SW480 (cell line): ENCODE measurements around the gene VTI1A.

Experiments used
- DNase-seq: peaks from one replicate; pipeline ENCODE4 v3.0.0-alpha.2; 2016; ENCODE audit warnings: low spot score

The VTI1A gene

DNA sequence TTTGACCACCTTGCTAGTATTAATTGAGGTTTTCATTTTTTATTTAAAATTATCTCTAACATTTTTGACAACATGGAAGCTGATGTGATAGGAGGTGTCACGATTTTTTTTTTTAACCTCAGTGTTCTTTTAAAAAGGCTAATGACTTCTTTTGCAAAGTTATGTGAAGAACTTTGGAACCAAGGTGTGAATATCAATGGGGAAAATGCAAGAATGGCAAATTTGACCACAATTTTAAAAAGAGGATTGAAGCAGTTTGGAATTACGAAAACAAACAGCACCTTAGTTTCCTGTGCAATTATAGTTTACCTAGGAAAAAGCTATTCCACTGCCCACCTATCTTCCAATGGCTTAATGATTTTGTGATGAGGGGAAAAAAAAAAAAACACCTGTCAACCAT is 232.4 kb downstream of the VTI1A start:
- no peak for DNase-seq

DNA sequence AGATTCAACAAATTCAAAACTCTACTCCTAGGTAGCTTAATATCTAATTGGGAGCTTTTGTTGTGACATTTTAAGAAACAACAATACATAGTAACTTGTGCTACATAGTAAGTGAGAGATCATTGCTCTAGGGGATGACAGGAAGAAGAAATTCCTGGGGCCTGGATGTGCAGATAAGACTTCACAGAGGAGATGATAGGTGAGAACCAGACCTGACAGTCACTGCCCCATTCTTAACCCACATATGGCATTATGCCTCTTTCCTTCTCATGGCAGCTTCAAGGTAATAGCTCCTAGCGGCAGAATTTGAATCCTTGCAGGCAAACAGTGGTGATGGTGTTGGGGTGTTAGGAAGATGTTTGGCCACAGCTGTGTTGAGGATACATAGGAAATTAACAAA is 233.6 kb downstream of the VTI1A start:
- no peak for DNase-seq

DNA sequence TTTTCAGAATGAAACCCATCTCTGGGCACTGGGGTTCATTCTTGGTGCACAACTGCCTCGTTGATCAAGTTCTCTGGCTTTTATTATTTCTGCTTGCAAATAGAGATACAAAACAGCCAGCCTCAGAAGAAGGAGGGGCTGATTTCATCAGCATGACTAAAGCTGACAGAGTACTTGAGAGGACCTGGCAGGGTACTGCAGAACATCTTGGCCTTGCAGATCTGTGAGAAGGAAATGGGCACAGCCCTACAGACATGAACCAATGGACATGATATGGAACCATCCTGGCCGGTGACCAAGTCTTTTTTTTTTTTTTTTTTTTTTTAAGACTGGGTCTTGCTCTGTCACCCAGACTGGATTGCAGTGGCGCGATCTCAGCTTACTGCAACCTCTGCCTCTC is 240.6 kb downstream of the VTI1A start:
- DNase-seq, result no peak

DNA sequence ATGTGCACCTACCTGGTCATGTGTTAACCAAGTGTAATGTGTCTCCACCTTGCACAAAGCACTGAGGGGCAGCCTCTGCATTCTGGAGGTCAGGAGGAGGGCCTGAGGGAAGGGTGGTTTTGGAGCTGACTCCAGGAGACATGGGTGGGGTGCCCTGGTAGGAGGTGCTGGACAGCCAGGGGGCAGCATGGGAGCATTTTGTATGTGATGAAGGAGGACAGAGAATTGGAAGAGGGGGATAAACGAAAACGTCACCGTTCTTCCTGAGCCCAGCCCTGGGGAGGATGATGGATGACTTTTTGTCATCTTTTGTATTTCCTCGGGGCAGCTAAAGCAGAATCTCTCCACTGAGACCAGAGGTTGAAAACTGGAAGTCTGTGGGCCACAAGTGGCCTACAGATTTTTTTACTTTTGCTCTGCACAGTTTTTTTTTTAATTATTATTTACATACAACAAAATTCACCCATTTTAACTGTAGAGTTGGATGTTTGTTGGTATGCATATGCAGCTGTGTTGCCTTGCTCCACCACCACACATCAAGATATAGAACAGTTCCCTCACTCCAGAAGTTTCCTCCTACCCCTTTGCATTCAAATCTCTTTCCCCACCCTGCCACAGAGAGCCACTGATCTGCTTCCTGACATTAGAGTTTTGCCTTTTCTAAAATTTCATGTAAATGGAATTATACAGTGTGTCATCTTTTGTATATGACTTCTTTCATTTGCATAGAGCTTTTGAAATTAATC is 242.5 kb downstream of the VTI1A start:
- DNase-seq, result no peak

DNA sequence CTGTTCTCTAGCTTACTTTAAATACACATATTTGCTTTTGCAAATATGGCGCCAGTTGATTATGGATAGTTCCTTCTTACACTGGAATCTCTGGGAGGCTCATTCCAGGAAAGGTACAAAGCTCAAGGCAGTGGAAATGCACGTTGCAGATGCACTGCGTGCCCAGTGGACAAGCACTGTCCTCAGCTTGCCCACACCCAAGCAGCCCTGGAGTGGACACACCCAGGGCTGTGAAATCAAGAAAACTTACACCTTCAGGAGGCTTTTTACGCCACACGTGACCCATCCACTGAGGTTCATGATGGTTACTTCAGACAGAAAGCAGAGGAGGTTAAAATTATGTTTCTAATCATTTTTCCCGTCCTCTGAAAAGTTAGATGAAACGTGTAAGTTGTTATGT is 248.5 kb downstream of the VTI1A start:
- DNase-seq, result no peak

DNA sequence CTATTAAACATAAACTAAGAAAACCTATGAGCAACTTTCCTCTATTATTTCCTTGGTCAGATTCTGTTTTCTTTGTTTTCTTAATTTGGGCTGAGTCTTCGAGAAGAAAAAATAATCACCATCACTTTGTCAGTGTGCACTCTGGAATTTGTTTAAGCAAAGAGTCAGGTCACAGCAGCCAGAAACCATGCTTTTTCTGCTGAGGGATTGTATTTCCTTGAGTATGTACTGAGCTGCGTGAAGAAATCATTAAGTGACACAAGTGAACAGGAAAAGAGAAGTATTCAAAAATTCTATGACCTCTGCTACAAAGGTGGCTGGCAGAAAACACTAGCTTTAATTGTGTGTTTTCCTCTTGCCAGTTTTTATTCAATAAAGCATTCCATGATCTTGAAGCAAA is 249.6 kb downstream of the VTI1A start:
- DNase-seq, result no peak

DNA sequence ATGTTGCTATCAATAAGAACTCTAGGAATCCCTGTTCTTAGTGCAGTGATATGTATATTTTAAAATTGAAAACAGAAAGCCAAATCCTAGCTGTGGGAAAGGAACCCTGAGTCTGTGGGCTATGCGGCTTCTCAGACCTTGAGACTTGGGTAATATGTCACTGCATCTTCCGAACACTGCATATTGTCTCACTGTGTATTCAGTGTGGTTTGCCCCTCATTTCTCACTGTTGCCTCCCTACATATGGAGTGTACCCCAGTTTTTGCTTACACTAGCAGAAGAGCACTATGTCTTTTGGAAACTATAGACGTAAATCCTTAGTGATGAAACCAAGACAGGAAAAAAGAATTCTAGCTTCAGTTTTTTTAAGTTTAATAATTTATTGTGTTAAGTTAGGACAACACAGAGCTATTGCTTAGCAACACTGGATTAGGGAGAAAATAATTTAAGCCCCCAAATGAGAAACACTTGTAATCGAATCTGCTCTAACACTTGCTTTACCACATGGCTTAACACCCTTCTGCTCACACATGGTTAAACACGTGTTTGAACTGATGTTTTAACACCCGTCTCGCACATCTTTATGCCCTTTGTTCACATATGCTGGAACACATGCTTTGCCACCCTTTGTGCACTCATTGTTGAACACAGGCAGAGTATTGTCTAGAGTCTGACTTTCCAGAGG is 251.3 kb downstream of the VTI1A start:
- DNase-seq, result no peak

DNA sequence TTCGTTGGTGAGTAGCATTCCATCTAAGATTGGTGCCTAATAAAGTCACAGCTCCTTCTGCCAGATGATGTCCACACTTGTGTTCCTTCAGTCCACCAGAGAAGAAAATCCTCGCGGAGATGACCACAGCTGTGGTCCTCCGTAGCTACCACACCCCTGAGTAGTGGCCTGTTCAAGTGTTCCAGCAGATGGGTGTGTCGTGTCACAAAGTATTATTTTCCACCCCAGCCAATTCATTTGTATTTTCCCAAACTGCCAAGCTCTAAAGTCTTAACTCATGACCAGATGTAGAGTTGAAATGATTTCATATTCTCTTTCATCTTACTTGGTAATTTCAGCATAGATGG is 251.8 kb downstream of the VTI1A start:
- no peak for DNase-seq

DNA sequence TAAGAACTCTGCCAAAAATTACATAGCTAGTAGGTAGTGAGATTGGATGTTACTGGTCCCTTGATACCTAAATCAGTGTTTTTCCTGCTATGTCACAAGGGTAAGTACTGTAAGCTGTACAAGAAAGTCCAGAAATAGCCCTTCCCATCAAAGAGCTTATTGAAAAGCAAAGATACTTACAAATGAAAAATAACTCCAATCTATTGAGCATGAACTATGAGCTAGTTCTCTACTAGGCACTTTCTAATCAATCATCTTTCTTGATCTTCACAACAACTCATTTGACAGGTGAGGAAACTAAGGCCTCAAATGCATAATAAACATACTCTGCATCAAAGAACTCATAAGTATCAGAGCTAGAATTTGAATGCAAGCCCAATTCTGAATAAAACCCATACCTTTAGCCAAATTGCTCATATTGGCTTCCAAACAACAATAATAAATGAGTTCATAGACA is 253.2 kb downstream of the VTI1A start:
- DNase-seq, result no peak

DNA sequence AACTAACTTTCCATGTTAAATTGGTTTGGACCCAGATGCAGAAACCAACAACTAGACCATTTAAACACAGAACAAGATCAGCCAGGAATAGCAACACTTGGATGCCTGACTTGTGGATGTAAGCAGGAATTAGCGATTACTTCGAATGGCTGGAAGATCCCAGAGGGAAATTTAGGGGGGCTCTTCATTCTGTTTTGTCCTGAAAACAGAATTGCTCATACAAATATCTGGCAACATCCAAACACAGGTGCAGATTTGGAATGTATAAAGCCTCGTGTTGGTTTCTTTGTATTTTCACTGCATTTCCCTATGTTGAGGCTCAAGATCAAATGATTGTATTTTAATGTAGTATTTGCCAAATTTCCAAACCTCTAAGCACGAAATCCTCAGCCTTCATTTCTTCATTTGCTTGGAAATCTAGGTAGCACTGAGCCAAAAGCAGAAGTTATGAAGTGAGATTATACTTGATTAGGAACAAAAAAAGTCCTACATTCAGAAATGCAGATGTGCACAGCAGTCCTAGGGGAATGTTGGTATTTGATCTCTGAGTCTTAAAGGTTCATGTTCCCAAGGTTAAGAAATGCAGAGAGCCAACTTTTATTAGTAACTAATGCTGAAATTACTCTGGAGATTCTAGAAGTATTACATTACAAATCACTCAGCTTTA is 254.3 kb downstream of the VTI1A start:
- DNase-seq, result no peak

DNA sequence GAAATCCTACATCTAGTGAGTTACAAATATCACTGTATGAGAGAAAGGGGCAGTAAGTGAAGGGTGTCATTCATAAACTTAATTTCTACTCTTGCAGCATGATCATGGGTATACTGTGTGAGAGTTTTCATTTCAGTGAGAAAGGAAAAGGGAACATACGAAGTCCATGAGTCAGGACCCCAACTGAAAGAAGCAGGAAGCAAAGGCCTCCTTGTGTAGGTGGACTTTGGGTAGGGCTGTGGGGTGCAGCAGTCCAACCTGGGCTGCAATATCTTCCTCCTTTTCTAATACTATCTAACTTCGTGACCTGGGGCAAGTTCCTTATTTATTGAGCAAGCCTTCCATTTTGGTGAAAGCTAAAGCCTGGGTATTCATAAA is 254.9 kb downstream of the VTI1A start:
- no peak for DNase-seq

DNA sequence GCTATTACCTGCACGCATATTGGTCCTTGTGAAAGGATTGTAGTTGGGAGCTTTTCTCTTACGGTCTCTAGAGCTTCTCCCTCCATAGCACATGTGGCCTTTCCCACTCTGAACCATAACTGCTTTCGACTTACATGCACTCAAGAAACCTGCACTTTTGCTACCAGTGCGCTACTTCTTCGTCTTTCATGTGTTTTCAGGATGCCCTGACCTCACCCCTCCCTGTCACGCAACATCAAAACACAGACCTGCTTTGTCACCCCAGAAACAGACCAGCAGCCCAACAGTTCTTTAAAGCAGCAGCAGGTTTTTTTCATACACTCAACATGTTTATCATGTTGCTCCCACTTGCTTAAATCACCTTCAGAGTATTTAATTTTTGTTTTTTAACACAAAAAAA is 259.6 kb downstream of the VTI1A start:
- DNase-seq, result no peak

DNA sequence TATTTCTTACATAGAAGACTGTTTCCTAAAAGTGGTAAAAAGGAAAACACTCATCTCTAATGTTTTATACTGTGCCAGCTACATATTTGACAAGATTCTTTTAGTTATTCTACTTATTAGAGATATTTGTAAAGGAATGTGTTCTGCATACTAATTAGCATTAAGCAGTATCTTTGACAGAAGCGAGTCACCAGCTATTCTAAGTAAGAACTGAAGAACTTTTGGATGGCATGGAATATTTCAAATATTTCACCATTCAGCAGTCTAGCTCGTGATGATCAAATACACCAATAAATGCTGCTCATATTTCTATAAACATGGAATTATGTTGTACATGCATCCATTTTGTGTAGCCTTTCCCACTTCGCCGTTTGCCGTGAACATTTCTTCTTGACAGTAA is 261.4 kb downstream of the VTI1A start:
- DNase-seq, result no peak

DNA sequence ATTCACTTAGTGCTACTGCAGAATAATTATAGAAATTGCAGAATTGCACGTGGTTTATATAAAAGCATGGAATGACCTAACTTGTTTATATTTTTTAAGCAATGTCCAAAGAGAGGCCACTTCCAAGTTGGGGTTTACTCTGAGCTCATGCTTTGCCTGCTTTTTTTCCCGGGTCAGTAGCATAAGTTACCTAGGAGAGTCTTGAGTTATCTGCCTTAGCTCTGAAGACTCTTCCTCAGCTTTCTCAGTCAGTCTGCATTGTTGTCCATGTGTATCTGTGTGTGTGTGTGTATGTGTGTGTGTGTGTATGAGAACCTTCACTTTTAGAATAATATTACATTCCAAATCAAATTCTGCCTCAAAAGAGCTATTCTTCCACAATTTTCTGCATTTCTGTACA is 263.5 kb downstream of the VTI1A start:
- no peak for DNase-seq

DNA sequence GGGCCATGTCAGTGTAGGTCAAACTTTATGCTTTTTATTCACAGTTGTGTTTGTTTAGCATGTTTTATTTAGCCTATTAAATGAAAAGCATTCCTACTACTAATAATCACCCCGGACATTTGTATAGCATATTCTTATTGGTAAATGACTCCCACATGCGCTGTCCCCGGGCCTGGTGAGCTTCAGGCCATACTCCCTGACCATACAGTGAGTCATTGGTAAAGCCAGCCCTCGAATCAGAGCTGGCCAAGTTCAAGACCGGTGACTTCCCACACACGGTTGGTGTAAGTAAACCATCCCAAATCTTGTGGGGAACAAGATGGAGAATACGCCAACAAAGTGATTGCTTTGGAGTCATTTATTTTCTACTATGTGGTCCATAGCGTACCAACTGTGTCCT is 264.4 kb downstream of the VTI1A start:
- no peak for DNase-seq

DNA sequence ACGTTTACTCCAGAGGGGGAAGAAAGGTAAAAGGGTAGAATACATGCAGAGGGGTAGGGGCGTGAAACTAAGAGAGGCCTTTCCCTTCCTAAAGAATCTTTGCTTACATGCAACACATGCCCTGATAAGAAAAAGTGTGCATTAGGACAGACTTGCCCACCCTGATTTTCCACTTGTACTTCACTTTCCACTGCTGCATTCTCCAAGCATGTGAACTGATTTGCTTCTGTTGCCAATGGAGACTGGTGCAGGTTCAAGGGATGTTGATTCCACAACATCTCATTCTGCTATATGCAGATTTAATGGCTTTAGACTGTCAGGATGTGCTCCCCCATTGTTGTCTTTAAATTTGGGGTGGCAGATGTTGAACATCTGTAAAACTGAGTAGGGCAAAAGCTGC is 265.5 kb downstream of the VTI1A start:
- DNase-seq, result no peak

DNA sequence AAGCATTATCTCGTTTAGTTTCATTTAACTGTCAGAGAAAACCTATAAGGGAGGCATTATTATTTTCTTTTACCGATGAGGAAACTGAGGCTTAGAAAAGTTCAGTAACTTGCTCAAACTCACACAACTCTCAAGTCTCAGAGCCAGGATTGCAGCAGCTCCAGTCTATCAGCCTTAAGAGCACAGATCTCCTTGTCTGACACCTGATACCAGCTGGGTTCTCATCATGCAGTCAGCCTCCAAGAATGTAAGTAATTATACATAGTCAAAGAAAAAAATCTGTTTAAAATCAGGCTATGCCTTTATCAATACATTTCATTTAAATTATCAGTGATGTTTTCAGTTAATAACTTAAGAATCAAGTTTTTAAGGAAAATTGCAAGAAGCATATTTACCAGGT is 266.4 kb downstream of the VTI1A start:
- no peak for DNase-seq

DNA sequence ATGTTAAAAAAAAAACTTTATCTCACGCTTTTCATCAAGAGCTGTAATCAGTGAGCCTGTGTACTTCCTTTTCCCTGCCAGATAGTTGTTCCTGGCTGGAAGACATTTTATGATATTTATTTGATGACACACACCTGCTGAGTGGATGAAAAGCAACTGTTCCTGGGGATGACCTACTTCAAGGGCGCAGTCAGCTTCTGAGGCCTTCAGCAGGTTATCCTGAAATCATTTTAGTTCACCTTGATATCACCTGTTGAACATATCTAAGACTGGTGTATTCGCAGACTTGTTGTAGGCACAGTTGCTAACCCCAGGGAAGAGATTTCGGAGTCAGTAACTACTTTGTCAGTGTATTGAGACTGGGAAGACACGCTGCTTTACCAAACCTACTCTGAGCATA is 268.6 kb downstream of the VTI1A start:
- DNase-seq, result no peak

DNA sequence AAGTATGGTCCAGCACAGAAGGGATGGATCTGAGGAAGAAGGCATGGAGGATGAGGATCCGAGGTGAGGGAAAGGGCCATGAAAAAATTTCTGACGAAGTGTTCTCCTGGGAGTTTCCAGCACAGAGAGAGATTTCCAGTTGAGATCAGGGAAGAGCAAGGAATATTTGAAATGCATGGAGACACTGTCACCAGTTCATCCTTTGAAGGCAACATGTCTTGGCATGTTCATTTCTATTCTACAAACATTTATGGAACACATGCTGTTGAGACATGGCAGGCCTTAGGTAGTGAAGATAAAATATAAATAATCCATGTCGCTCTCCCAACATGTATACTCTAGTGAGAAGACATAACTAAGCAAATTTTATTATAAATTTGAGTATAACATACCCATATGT is 269.1 kb downstream of the VTI1A start:
- no peak for DNase-seq

DNA sequence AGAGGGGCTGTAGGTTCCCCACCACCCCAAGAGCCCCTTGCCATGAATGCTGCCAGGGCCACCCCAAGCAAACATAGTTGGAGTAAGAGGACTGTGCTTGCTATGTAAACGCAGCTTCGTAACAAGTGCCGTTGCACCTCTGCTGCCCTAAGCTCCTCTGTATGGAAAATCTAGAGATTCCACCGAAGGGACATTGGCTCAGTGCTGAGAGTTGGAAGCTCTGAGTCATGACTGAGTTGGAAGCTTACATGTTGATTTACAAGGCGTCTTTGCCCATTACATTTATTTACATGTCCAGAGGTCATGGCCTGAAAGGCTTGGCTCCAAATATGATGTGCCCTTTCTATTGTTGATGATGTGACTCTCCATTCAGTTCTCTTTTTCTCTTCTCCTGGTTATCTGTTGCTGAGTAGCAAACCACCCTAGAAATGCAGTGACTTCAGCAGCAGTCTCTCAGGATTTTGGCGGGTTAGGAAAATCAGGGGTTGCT is 270.0 kb downstream of the VTI1A start:
- no peak for DNase-seq

DNA sequence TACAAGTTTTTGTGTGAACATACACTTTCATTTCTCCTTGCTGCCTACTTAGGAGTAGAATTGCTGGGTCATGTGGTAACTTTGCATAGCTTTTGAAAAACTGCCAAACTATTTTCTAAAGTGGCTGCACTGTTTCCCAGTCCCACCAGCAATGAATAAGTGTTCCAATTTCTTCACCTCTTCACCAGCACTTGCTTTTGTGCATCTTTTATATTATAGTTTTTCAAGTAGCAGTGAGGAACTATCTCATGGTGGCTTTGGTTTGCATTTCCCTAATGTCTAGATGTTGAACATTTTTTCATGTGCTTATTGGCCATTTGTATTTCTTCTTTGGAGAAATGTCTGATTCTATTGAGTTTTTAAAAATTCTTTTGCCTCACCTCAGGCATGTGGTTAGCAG is 273.2 kb downstream of the VTI1A start:
- no peak for DNase-seq

DNA sequence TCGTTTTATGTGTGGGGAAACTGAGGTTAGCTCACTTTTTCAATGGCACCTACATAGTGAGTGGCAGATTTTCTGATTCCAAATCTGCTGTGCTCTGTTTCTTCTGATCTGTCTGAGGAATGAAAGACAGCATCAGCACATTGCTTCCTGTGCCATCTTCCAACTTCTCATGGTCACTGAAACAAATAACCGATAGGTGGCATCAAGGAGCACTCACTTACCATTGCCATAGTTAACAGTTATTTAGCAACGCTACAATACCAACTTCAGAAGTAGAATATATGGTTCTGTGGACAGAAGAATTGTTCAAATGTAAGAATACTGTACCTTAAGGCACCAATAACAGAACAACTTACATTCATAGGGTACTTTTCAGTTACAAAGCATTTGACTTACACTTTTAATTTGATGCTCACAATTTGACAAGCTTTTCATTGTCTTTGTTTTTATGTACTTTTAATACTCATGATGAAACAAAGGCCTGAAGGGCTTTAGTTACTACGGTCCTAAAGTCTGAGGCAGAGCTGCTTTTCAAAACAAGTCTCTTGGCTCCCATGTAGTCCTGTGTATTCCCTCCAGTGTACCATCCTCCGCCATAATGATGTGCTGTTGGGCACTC is 274.2 kb downstream of the VTI1A start:
- peak; percentile 33 for DNase-seq

DNA sequence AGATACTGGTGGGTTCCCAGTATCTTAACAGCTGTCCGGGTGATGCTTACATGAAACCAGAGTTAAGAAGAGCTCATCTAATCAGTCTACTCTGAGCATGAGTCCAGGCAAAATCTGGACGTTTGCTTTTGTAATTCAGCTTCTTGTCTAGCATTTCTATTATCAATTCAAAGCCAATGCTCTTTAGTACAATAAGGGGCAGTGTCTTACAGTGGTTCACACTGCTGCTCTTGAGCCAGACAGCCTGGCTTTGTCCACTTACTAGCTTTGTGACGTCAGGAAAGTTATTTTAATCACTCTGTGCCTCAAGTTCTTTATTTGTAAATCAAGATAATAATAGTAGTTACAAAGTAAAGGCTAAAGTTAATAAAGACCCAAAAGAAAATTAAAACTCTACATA is 275.7 kb downstream of the VTI1A start:
- no peak for DNase-seq
